ENCODE measurements around the gene TAF5L. TPM values are rescaled to one million over a fixed set of nuclear protein-coding genes. Genes with fewer than 3 reads are reported as not detected.

TAF5L gene
- total RNA-seq, 2 experiments from 2014 or later = 30.3 to 32.9 TPM

DNA sequence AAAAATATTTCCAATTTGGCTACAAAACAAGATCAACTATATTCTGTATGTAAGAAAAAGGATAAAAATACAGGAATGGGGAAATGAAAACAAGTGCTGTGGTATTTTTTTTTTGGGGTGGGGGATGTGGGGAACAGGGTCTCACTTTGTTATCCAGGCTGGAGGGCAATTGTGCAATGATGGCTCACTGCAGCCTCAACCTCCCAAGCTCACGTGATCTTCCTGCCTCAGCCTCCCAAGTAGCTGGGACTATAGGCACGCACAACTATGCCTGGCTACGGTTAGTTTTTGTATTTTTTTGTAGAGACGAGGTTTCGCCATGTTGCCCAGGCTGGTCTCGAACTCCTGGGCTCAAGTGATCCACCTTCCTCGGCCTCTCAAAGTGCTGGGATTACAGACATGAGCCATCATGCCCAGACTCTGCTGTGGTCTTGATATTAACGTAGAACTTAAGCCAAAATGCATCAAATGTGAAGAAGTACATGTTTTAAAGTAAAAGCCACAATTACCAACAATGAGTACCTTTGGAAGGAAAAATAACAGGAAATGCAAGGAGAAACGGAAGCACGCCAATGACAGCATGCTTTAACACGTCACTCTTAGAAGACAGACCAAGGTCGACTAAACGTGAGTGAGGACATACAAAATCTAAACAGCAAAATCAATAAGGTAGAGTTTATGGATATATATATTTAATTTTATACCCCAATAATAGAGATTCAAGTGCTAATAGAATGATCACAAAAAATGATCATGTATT, 58.6 kb downstream of the TAF5L start:
- BruUV-seq (replicated peaks) = no TSS peak
- no peak for DNase-seq (ENCODE audit: low spot score)
- no peaks in the 10 kb centered on the region for H3K9me2 ChIP-seq (ENCODE audit: insufficient read depth, low read length)
- H3K27ac ChIP-seq (ENCODE audit: low read depth, low read length, poor library complexity, severe bottlenecking) = no peak overlapping the region
- no peak overlapping the region for H3K4me3 ChIP-seq (ENCODE audit: low read depth, low read length, poor library complexity, severe bottlenecking)
- TF ChIP-seq, protein P1, sequence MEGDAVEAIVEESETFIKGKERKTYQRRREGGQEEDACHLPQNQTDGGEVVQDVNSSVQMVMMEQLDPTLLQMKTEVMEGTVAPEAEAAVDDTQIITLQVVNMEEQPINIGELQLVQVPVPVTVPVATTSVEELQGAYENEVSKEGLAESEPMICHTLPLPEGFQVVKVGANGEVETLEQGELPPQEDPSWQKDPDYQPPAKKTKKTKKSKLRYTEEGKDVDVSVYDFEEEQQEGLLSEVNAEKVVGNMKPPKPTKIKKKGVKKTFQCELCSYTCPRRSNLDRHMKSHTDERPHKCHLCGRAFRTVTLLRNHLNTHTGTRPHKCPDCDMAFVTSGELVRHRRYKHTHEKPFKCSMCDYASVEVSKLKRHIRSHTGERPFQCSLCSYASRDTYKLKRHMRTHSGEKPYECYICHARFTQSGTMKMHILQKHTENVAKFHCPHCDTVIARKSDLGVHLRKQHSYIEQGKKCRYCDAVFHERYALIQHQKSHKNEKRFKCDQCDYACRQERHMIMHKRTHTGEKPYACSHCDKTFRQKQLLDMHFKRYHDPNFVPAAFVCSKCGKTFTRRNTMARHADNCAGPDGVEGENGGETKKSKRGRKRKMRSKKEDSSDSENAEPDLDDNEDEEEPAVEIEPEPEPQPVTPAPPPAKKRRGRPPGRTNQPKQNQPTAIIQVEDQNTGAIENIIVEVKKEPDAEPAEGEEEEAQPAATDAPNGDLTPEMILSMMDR (conservative IDR thresholded peaks at IDR 0.05; ENCODE audit: low read length) = no peak
- no peak for TF ChIP-seq EZH2phosphoT487 (IDR thresholded peaks at IDR 0.05; ENCODE audit: borderline replicate concordance, low read depth, low read length)
- H3K4me1 ChIP-seq (ENCODE audit: insufficient read depth, low read length, poor library complexity, severe bottlenecking) = no peaks in the 10 kb centered on the region
- ChIA-PET POLR2A (interaction anchor here (0.7 to 1.3 kb wide), 2 partner anchors 9 to 13 kb away, joined by 3 to 4 read pairs; partner anchors contain the start of gene ABCB10), CTCF (ENCODE audit: unreplicated experiment) (no interaction called here)
- no peaks in the 10 kb centered on the region for H4K20me1 ChIP-seq (ENCODE audit: insufficient read depth, low read length)
- no peaks in the 10 kb centered on the region for H3K79me2 ChIP-seq (ENCODE audit: insufficient read depth, low read depth, low read length)
- H3K9me3 ChIP-seq (ENCODE audit: low read length) = no peaks in the 10 kb centered on the region
- intact Hi-C loops (cut with micrococcal nuclease; ENCODE audit: unreplicated experiment) = no loop called here
- H3K4me2 ChIP-seq (ENCODE audit: low read length) = no peak overlapping the region
- H3K36me3 ChIP-seq (ENCODE audit: insufficient read depth, low read length) = no peaks in the 10 kb centered on the region
- no peak overlapping the region for H2AFZ ChIP-seq (ENCODE audit: low read length)

DNA sequence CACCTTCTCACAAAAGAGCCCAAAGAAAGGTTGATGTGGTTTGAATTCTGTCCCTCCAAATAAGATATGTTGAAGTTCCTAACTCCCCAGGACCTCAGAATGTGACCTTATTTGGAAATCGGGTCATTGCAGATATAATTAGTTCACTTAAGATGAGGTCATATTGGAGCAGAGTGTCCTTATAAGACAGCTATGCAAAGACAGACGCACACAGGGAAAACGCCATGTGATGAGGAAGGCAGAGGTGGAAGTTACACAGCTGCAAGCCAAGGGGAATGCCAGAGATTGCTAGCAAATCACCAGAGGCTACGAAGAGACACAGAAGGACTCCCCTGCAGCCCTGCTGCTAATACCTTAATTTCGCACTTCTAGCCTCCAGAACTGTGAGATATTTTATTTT, 62.2 kb downstream of the TAF5L start:
- H2AFZ ChIP-seq (ENCODE audit: low read length) = no peak overlapping the region
- POLR2A ChIA-PET = interaction anchor here (0.9 to 1.5 kb wide), 4 partner anchors 9 to 60 kb away, joined by 3 read pairs; no protein-coding TSS in a partner anchor
- intact Hi-C loops (cut with micrococcal nuclease; ENCODE audit: unreplicated experiment) = no loop called here

More for the DNA sequence above, 62.2 kb downstream of the TAF5L start:
- H3K9me3 ChIP-seq (ENCODE audit: low read length) = no peaks in the 10 kb centered on the region
- BruUV-seq (replicated peaks) = no TSS peak
- no peak overlapping the region for H3K4me3 ChIP-seq (ENCODE audit: low read depth, low read length, poor library complexity, severe bottlenecking)
- no peaks in the 10 kb centered on the region for H3K36me3 ChIP-seq (ENCODE audit: insufficient read depth, low read length)
- no peak overlapping the region for H3K4me2 ChIP-seq (ENCODE audit: low read length)
- no peak overlapping the region for H3K27ac ChIP-seq (ENCODE audit: low read depth, low read length, poor library complexity, severe bottlenecking)
- H3K4me1 ChIP-seq (ENCODE audit: insufficient read depth, low read length, poor library complexity, severe bottlenecking) = peaks cover 5% of the 10 kb centered on the region
- CTCF ChIA-PET (ENCODE audit: unreplicated experiment) = no interaction called here
- no peak for DNase-seq (ENCODE audit: low spot score)
- no peaks in the 10 kb centered on the region for H3K79me2 ChIP-seq (ENCODE audit: insufficient read depth, low read depth, low read length)
- no peaks in the 10 kb centered on the region for H4K20me1 ChIP-seq (ENCODE audit: insufficient read depth, low read length)
- TF ChIP-seq, protein P1 (conservative IDR thresholded peaks at IDR 0.05; ENCODE audit: low read length) = no peak
- TF ChIP-seq EZH2phosphoT487 (IDR thresholded peaks at IDR 0.05; ENCODE audit: borderline replicate concordance, low read depth, low read length) = no peak
- no peaks in the 10 kb centered on the region for H3K9me2 ChIP-seq (ENCODE audit: insufficient read depth, low read length)
